ENCODE results near the gene C17orf114.

Gene C17orf114

GRCh38 chr17:4833178-4833940 is 31.2 kb upstream of the C17orf114 start, which contains the start of gene MINK1 (continued):
- TF ChIP-seq ZNF513 (CRISPR knock-in tag; conservative IDR thresholded peaks at IDR 0.05) (no peak), ARID5B (CRISPR knock-in tag; IDR thresholded peaks at IDR 0.05) (no peak), KDM2A (CRISPR knock-in tag; IDR thresholded peaks at IDR 0.05; ENCODE audit: borderline replicate concordance, low read depth) (peak; percentile 63; the same call in 1 of the 2 replicates), KAT7 (CRISPR knock-in tag; IDR thresholded peaks at IDR 0.05; ENCODE audit: borderline replicate concordance) (peak; percentile 94; the same call in 1 of the 2 replicates), PBX3 (CRISPR knock-in tag; IDR thresholded peaks at IDR 0.05; ENCODE audit: borderline replicate concordance) (no peak), ZNF224 (CRISPR knock-in tag; IDR thresholded peaks at IDR 0.05) (no peak; the same call in 1 of the 2 replicates), SMARCE1 (IDR thresholded peaks at IDR 0.05; ENCODE audit: borderline replicate concordance) (no peak), MED1 (CRISPR knock-in tag; IDR thresholded peaks at IDR 0.05) (peak; percentile 36), HIVEP1 (CRISPR knock-in tag; IDR thresholded peaks at IDR 0.05) (0 out of 2 replicates have a peak, but pooled peaks have one; percentile 50), SIX1 (CRISPR knock-in tag; IDR thresholded peaks at IDR 0.05; ENCODE audit: borderline replicate concordance) (no peak), PBX2 (CRISPR knock-in tag; IDR thresholded peaks at IDR 0.05) (no peak), NFAT5 (CRISPR knock-in tag; IDR thresholded peaks at IDR 0.05) (peak; percentile 41; the same call in 1 of the 2 replicates), SAFB2 (CRISPR knock-in tag; IDR thresholded peaks at IDR 0.05; ENCODE audit: borderline replicate concordance, low read depth) (peak; percentile 83)
